Psoas muscle (tissue), 8 donors: ENCODE measurements around the gene CENPL. TPM values are rescaled to one million over a fixed set of nuclear protein-coding genes. Genes with fewer than 3 reads are reported as not detected.
"Not testable (repeated sequence)": the region's sequence is repeated elsewhere in the genome, so short reads cannot be mapped to it uniquely, and the experiment has no call there.

ENCODE experiments used
- ATAC-seq, 4 donors: fragments of 200-7000 bp; cut with Tn5 transposase; one replicate each; pipeline ENCODE4 v1.9.1; 2020; ENCODE audit warnings: moderate library complexity in 3 of 4, mild to moderate bottlenecking in 2 of 4
- DNase-seq, 2 donors: peaks; one replicate each; pipeline ENCODE4 v3.0.0-alpha.2; 2020
- H3K27ac ChIP-seq: fragments of 200-600 bp; one replicate; pipeline ENCODE4 v1.8.0; 2022
- H3K27me3 ChIP-seq, 3 donors: fragments of 200-600 bp in 1 of 3; one replicate each; pipeline versions ENCODE4 v1.6.1 to v1.8.0; 2013 to 2022; ENCODE audit warnings: low read length in 2 of 3, mild to moderate bottlenecking in 2 of 3, moderate library complexity in 1 of 3; ENCODE audit not compliant: insufficient read depth in 3 of 3
- H3K36me3 ChIP-seq, 2 donors: fragments of 200-600 bp in 1 of 2; one replicate each; pipeline versions ENCODE4 v1.6.1 to v1.8.0; 2013 to 2022; ENCODE audit warnings: low read depth in 1 of 2, mild to moderate bottlenecking in 1 of 2, moderate library complexity in 1 of 2; ENCODE audit not compliant: insufficient read depth in 1 of 2
- H3K4me1 ChIP-seq: fragments of 200-600 bp; one replicate; pipeline ENCODE4 v1.8.0; 2022
- H3K4me3 ChIP-seq: fragments of 200-600 bp; one replicate; pipeline ENCODE4 v1.8.0; 2022; ENCODE audit warnings: mild to moderate bottlenecking
- H3K9me3 ChIP-seq: fragments of 200-600 bp; one replicate; pipeline ENCODE4 v1.8.0; 2022
- CTCF ChIP-seq: fragments of 200-600 bp; IDR thresholded peaks from one replicate; pipeline ENCODE4 v1.8.0; 2022; ENCODE audit warnings: antibody characterized with exemption
- WGBS, 3 donors: extraction: QIAGEN DNeasy Blood & Tissue Kit; methylation state at CpG; one replicate each; pipeline versions ENCODE4 v1.1.6 to v1.1.7; 2013; 5-methylcytosine and 5-hydroxymethylcytosine counted together
- intact Hi-C, 2 donors: fragments of 100-400 bp; cut with DNase I; formaldehyde crosslinking; loops; one replicate each; pipeline versions ENCODE4 v1.11.0 to v1.14.2; 2022
- polyA plus RNA-seq, 3 donors: library from polyadenylated mRNA; stranded (reverse); fragments of 200-250 nt; gene quantifications; one replicate each; pipeline ENCODE4 v1.2.3, GENCODE V29; 2013
- total RNA-seq, 4 donors: library from RNA; stranded (reverse); fragmentation: NEBNext Ultra II Directional in 2 of 4; extraction: Animal tissue kit (Norgen Biotek cat#: 25700) in 2 of 4; gene quantifications; one replicate each; pipeline versions ENCODE4 v1.2.1 to v1.2.4, GENCODE V29; 2021 to 2023
- donor health status: healthy with polysubstance abuse.
- donor health status: DM: no; HTN: no; CAD: no; lungs with moderate emphysema.
- donor health status: Bipolar disorder and iron deficiency.
- donor health status: healthy.
- donor health status: DM: yes; HTN: yes; CAD: no.
- donor health status: DM: no; HTN: no; CAD: no.
- donor health status: DM: no; HTN: no; CAD: no.
- donor health status: DM: yes; HTN: yes; CAD: no.

CENPL gene
- total and polyA plus RNA-seq, 7 donors = 2.1 to 7.0 (median 5.0) TPM

GRCh38 chr1:173862769-173863223, 38.1 kb upstream of the CENPL start:
- Histone ChIP-seq H3K36me3 (peaks cover 4 to 91% of the 10 kb centered on the region in 2 donors), H3K27ac (no peak overlapping the region), H3K4me1 (peaks cover 18% of the 10 kb centered on the region), H3K27me3 (no peaks in the 10 kb centered on the region), H3K9me3 (no peaks in the 10 kb centered on the region), H3K4me3 (no peak overlapping the region)
- no peak for TF ChIP-seq CTCF
- intact Hi-C loops = no loop called here
- no peak for ATAC-seq
- no peak for DNase-seq
- 64 to 70% (median 68%) methylated on average over 8 of the region's 8 CpGs for whole genome bisulfite sequencing, 3 donors

GRCh38 chr1:173862146-173862768, 37.6 kb upstream of the CENPL start:
- DNase-seq, H3K27me3 ChIP-seq, H3K9me3 ChIP-seq, intact Hi-C loops, ATAC-seq, H3K4me3 ChIP-seq, H3K27ac ChIP-seq: not testable (repeated sequence)
- peaks cover 4 to 97% of the 10 kb centered on the region in 2 donors for H3K36me3 ChIP-seq
- H3K4me1 ChIP-seq = peaks cover 18% of the 10 kb centered on the region
- 81 to 85% (median 81%) methylated on average over 13 of the region's 13 CpGs for WGBS, 3 donors

- intact Hi-C loops = no loop called here
- ATAC-seq (no peak), DNase-seq (no peak)
- Histone ChIP-seq H3K4me1 (peaks cover 18% of the 10 kb centered on the region), H3K27ac (no peak overlapping the region), H3K9me3 (no peaks in the 10 kb centered on the region), H3K36me3 (peaks cover 4 to 100% of the 10 kb centered on the region in 2 donors), H3K27me3 (no peaks in the 10 kb centered on the region), H3K4me3 (no peak overlapping the region)
- WGBS, 3 donors = 92 to 98% (median 95%) methylated on average over 7 of the region's 7 CpGs
- TF ChIP-seq CTCF = no peak
These were observed 37.1 kb upstream of the CENPL start for GRCh38 chr1:173861731-173862145.

GRCh38 chr1:173860065-173860464, 35.4 kb upstream of the CENPL start:
- no peak for ATAC-seq
- intact Hi-C loops = no loop called here
- H3K4me1 ChIP-seq = peaks cover 4% of the 10 kb centered on the region
- H3K27me3 ChIP-seq = no peaks in the 10 kb centered on the region
- no peak for TF ChIP-seq CTCF
- WGBS, 3 donors = 91 to 97% (median 93%) methylated on average over 1 of the region's 1 CpG
- H3K4me3 ChIP-seq = no peak overlapping the region
- no peak for DNase-seq
- H3K36me3 ChIP-seq = peaks cover 4 to 100% of the 10 kb centered on the region in 2 donors
- H3K27ac ChIP-seq = no peak overlapping the region
- H3K9me3 ChIP-seq = no peaks in the 10 kb centered on the region

GRCh38 chr1:173859547-173859946, 34.9 kb upstream of the CENPL start:
- WGBS, 3 donors = 93 to 98% (median 96%) methylated on average over 5 of the region's 5 CpGs
- not testable (repeated sequence) for H3K27ac ChIP-seq, H3K4me1 ChIP-seq, ATAC-seq, H3K4me3 ChIP-seq, H3K9me3 ChIP-seq, H3K27me3 ChIP-seq, DNase-seq
- intact Hi-C loops = loop anchor here in 1 of 2 donors (5.0 kb wide), 1 partner anchor 103 kb away; no protein-coding TSS in a partner anchor
- peaks cover 4 to 98% of the 10 kb centered on the region in 2 donors for H3K36me3 ChIP-seq
